ENCODE data around the gene CYB5A. TPM values are rescaled to one million over a fixed set of nuclear protein-coding genes. Genes with fewer than 3 reads are reported as not detected.
"Not testable (repeated sequence)": the region's sequence is repeated elsewhere in the genome, so short reads cannot be mapped to it uniquely, and the experiment has no call there.

CYB5A gene
- total RNA-seq, 1 experiment from 2014 or later = 192 TPM

DNA sequence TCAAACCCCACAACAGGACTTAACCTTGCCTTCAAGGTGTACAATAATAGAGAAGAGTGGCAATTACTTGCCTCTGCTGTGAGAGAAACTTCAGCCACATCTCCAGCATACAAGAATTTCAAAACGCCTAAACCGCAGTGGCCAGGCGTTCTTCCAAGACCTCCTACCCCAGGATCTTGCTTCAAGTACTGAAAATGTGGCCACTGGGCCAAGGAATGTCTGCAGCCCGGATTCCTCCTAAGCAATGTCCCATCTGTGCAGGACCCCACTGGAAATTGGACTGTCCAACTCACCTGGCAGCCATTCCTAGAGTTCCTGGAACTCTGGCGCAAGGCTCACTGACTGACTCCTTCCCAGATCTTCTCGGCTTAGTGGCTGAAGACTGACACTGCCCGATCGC lies 2.8 kb upstream of the CYB5A start:
- peak; percentile 83 for DNase-seq (ENCODE audit: low read depth)

DNA sequence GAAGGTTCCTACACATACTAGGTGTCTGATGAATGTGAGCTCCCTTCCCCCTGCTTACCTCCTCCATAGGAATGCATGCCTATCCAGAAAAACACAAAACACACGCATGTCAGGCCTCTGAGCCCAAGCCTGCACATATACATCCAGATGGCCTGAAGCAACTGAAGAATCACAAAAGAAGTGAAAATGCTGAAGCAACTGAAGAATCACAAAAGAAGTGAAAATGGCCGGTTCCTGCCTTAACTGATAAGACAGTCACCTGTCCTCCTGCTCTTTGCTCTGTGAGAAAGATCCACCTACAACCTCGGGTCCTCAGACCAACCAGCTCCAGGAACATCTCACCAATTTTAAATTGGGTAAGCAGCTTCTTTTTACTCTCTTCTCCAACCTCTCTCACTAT lies 1.2 kb upstream of the CYB5A start:
- not testable (repeated sequence) for DNase-seq (ENCODE audit: low read depth)

DNA sequence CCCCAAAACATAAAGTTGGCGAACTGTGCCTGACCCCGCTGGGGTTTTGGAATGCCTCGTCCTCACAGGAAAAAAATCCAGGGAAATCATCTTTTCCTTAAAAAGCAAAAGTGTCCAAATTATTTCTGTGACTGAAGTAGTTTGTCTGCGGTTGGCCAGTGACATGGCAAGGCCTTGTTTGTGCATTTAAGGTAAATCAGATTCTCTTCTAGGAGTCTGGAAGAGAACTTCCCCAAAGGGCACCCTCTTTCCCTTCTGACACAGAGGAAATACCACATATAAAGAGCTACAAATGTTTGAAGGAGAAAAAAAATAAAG lies 737 bp upstream of the CYB5A start:
- DNase-seq (ENCODE audit: low read depth) = no peak

DNA sequence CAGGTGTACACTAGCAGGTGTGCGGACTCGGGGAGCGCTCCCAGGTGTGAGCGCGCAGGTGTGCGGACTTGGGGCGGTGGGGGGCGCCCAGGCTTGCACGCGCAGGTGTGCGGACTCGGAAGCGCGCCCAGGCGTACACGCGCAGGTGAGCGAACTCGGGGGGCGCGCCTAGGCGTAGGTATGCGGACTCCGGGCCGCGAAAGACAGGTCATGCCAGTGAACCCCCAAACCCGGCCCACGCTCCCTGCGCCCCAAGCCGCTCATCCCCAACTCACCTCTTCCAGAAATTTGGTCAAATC lies 342 bp downstream of the CYB5A start:
- no peak for DNase-seq (ENCODE audit: low read depth)

DNA sequence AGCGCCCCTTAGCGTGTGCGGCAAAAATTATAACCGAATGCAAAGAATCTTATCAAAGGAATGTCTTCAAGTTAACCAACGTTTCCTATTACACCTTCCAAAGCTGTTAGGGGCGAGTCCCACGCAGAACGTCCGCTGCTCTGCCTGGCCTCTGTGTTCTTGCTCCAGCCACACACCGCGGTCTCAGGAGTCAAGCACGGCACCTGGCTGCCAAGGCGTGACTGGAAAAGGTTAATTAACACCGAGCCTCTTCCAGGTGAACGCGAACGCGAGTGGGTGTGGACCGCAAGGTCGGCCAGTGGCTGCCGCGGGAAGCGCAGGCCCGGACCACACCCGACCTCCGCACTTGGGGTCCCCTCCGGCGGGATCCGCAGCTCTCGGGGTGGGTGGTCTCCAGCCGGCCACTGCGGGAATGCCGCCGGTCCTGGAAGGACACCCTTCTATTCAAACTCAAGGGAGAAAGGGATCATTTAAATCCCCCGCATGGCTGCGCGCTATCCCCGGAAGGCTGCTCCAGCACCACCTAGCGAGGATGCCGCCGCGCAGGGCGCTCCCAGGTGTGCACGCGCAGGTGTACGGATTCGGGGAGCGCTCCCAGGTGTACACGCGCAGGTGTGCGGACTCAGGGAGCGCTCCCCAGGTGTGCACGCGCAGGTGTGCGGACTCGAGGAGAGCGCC lies 830 bp downstream of the CYB5A start:
- no peak for DNase-seq (ENCODE audit: low read depth)

DNA sequence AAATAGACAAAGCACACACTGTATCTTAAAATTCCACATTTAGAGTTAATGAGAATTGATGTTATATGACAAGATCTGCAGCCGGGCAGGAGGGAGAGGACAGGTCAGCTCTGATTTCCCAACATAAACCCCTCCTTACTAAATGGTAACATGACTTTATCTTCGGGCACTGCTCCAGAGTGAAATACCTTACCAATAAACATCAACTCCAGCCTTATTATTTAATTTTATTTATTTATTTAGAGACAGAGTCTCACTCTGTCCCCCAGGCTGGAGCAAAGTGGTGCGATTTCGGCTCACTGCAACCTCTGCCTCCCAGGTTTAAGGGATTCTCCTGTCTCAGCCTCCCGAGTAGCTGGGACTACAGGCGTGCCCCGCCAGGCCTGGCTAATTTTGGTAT lies 1.7 kb downstream of the CYB5A start:
- peak; percentile 16 for DNase-seq (ENCODE audit: low read depth)

DNA sequence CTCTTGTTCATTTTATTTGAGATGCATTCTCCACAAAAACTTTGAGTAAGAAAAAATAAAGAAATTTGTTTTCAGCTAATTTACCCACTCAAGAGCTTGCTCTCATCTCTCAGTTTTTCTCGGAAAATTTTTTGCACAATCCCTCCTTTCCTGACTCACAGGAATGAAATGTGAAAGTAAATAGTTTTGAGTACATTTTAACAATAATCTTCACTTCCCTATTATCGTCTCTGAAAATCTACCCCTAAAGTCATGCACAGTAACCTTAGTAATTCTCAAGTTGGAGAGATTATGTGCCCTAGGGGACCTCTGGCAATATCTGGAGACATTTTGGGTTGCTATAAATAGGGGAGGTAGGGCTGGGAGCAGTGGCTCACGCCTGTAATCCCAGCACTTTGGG lies 2.6 kb downstream of the CYB5A start:
- DNase-seq (ENCODE audit: low read depth) = peak; percentile 69

DNA sequence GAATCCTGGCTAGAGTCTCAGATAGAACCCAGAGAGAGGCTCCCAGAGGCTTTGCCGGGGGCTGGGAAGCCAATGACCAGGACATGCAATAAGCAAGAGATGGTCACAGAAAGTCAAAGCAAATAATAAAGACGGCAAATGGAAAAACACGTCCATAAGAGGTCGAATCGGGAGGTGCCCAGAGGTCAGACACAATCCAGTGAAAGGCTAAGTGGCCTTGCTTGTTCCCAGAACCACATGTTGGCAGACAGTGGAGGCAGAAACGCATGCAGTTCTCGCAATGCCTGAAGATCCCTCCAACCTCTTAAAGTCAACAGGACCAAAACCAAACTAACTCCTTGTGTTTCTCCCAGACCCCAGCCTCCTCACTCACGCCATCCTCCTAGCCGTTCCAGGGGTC lies 3.0 kb downstream of the CYB5A start:
- no peak for DNase-seq (ENCODE audit: low read depth)

DNA sequence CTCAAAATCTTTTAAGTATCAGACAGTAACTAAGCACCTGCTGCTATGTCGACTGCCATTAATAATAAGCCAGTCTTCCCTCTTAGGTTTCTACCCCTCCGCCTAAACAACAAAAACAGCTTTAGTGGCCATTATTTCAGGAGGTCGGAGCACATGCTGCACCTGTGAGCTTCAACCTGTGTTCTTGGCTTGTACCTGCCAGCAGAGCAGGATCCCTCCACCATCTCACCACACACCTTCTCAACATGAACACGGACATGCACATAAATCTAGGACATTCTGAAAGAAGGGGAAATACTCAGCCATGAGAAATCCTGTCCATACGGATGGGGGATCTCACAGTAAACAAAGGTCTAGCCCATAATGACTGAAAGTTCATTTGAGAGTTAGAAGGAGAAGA lies 3.7 kb downstream of the CYB5A start:
- DNase-seq (ENCODE audit: low read depth) = no peak

DNA sequence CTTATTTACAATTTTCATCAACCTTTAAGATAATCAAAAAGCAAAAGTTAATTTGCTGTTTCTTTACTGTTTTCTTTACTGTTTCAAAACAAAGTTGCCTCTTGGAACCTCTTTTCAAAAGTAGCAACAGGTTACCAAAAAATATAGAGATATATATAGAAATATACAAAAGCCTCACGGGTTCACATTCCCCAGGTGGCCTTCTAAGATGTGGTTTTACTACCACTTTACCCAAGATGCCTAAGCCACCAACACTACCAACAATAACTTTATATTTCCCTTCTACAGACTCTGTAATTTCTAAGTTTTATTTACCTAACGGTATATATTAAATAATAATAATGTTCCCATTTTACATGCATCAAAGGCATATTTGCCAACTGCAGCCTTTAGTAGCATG lies 4.9 kb downstream of the CYB5A start:
- no peak for DNase-seq (ENCODE audit: low read depth)

DNA sequence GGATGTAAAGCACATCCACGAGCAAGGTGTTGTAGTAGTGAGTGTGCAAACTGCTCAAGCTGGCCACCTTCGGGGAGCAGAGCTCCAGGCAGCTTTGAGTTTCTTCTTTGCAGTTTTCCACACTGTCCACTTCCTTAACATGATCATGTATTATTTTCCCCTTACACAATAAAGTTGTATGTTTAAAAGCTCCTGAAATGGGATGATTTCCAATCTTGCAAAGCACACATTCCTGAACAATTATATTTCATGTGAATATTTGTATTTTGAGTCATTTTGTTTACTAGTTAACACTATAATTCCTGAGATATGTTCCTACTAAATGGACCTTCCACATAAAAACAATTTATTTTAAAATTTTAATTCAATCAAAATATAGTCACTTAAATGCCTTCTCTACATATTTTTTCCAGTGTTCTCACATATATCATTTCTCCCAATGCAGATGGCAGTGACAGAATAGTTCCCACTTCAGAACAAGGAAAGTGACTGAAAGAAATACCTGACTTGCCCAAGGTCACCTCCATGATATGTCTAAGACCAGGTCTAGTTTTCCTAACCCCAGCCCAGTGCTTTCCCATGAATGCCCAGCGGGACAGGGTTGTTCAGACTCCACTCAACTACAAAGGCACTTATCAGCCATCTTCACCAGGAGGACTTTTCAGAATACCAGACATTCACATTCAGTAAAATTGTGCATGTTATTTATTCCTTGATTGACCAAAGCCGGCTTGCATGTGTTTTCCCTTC lies 5.5 kb downstream of the CYB5A start:
- peak; percentile 18 for DNase-seq (ENCODE audit: low read depth)

DNA sequence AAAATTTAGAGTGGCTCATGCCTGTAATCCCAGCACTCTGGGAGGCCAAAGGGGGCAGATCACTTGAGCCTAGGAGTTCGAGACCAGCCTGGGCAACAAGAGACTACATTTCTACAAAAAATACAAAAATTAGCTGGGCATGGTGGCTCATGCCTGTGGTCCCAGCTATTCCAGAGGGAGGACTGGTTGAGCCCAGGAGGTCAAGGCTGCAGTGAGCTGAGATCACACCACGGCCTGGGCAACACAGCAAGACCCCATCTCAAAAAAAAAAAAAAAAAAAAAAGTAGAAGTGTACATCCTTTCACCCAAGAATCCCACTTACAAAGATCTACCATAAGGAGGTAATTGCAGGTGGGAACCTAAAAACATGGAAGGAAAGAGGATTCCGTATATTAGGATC lies 6.2 kb downstream of the CYB5A start:
- not testable (repeated sequence) for DNase-seq (ENCODE audit: low read depth)

DNA sequence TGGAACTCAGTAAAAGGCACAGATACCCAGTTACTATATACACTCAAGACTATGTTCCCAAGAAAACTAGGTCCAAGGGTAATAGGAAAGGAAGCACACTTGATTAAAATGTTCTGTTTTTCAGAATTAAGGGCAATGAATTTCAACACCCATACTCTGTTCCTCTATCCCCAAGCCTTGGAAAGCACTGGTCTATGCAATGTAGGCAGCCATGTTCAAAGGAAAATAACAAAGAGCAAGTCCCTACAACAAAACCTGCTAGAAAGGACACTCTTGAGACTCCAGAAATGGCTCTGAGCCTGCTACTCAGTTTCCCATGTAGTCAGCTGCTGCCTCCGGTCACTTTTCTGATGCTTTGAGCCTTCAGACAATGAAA lies 6.8 kb downstream of the CYB5A start:
- DNase-seq (ENCODE audit: low read depth) = no peak

DNA sequence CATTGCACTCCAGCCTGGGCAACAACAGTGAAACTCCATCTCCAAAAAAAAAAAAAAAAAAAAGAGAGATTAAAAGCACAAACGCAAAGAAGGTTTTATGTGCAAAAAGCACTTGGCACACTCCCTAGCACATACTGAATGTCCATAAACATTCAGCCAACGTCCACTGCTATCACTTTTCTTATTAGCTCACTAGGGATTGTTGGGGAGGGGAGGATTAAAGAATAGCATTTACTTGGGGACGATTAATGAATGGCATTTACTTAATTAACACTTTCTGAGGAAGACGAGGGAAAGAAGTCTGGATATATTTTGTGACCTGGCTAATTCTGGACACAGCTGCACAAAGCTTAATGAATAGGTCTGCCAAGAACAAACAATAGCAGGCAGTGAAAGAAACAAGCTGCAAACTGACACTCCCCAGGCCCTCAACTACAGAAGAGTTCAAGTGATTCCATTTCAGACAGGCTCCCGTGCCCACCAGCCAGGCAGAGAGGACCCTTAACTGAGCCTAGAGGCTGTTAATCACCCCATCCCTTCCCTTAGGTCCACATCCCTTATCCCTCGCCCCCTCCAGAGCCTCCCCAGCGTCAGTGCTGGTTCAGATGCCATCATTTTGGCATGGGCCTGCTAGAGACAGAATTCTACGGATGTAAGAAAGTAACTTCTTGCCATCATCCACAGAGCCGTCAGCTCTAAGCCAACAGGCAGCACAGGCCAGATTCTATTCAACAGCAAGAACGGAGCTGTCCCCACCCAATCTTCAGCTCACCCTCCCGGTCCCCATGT lies 7.4 kb downstream of the CYB5A start:
- no peak for DNase-seq (ENCODE audit: low read depth)

DNA sequence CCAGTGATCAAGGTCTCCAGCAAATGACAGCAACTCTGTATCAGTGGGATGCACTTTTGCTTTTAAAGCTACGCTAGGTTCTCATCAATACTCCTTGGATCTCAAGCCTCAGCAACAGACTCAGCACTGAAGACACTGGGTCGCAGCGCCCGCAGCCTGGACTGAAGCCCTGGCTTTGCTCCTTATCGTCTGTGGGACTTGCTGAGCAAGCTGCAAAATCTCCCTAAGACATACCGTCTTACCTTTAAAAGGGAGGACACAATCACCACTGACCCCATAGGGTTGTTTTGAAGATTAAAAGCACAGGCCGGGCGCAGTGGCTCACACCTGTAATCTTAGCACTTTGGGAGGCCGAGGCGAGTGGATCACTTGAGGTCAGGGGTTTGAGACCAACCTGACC lies 8.1 kb downstream of the CYB5A start:
- no peak for DNase-seq (ENCODE audit: low read depth)

DNA sequence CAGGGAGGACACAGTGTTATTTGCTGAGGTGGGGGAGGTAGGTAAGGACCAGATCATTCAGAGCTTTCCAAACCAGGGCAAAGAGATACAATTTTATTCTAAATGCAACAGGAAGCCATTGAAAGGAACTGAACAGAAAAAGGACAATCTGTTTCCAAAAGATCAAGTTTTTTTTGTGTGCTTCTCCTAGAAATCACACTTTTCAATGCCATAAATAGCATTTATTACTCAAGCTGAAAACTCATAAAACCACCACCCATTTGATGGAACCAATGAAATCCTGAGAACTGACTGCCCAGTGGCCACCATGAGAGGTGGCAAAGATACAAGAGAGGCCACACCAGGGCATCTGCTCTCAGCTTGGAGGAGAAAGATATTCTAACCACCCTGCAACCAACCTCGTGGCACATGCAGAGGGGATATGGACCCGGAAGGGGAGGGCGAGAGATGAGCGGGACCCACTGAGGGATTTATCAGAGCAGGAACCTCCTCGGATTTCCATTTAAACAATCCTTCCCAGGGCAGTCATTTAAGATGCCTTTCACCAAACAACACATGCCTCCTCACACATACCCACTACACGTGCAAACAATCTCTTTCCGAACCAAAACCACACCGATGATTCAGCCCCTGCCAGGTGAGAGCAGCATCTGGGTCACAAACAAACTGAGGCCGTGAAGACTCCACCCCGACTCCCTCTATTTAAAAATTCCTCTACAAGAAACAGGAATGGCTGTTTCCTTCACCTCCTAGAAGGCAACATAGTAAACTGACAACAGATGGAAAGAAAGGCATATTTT lies 8.8 kb downstream of the CYB5A start:
- no peak for DNase-seq (ENCODE audit: low read depth)

DNA sequence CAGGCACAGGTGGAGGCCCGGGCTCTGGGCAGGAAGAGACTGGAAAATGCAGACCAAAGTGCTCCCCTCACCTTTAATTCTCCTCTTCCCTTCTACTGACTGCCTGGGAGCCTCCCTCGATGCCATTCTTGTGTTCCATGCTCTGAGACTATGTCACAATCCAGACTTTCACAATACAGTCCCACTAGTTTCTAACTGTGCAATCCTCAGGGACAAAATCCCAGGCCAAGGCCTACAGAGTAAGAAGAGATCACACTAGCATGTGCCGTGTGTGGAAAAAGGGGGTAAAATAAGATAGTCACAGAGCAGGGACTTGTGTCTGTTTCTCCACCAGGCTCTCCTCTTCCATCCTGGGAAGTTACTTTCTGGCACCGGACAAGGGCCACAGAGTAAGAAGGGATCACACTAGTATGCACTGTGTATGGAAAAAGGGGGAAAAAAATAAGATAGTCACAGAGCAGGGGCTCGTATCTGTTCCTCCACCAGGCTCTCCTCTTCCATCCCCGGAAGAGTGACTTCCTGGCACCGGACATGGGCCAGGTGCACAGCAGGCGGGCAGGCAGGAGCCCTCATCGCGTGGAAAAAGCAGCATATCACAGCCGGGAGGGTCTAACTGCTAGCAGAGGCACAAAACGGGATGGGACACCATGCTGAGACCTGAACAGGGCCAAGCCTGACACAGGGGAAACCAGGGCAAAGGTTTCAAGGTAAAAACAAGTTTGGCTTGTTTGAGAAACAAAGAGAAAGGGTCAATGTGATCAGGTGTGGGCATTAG lies 9.6 kb downstream of the CYB5A start:
- DNase-seq (ENCODE audit: low read depth) = no peak

DNA sequence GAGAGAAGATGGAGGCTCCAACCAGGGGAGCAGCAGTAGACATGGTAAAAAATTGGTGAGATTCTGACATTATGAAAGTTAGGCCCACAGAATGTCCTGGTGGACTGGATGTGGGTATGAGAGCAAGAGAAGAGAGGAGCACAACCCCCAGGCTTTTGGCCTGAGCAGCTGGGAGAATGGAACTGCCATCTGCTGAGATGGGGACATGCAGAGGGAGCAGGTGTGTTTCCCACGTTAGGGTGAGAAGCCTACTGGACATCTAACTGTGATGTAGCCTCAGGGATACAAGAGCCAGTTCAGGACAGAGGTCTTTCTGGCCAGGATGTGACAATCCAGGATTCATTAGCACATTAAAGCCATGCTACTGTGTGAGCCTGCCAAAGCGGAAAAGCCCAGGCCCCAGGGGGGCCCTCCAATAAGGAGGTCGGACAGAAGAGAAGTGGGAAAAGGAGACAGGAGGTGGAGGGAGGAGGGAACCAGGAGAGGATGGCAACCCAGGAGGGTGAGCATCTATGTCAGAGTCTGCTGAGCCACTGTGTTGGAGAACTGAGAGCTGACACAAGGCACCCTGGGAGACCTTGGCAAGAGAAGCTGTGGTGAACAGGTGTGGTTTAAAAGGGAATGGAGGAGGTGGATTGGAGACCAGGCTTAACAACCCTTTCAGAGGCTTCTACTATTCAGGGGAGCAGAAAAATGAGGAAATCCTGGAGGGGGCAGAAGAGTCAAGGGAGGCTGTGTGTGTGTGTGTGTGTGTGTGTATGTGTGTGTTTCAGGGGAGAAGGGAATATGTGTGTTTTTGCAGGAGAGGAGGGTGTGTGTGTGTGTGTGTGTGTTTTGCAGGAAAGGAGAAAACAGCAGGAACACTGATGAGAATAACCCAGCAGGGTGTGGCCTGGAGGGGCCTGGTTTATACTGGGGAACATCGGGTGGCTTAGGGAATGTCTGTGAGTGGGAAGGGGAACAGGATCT lies 10.5 kb downstream of the CYB5A start:
- DNase-seq (ENCODE audit: low read depth) = no peak

DNA sequence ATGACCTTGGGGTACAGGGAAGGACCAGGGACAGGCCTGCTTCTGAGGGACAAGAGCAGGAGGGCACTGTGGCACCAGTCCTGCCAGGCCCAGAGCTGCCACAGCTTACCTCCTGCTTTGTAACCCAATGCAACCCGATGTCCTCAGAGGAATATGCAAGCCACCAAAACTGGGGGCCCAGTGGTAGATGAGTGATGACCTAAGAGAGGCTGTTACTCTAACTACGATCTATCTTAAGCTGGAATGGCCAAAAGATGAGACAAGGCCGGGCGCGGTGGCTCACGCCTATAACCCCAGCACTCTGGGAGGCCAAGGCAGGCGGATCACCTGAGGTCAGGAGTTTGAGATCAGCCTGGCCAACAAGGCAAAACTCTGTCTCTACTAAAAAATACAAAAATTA lies 12.8 kb downstream of the CYB5A start:
- no peak for DNase-seq (ENCODE audit: low read depth)

DNA sequence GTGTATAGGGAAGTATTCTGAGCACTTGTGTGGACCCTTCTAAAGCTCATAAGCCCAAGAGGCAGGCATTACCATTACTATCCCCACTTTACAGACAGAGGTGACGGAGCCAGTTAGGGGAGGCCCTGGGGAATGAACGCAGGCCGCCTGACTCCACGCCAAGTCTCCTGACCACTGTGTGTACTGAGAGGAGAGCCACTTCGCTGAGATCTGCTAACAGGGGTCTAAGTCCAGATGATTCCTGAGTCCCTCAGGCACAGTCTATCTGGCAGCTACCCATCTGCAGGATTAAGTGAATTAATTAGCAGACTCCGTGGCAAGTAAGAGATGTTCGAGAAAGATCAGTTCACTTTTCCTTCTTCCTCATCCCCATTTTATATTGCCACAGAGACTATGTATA lies 13.7 kb downstream of the CYB5A start:
- DNase-seq (ENCODE audit: low read depth) = no peak

DNA sequence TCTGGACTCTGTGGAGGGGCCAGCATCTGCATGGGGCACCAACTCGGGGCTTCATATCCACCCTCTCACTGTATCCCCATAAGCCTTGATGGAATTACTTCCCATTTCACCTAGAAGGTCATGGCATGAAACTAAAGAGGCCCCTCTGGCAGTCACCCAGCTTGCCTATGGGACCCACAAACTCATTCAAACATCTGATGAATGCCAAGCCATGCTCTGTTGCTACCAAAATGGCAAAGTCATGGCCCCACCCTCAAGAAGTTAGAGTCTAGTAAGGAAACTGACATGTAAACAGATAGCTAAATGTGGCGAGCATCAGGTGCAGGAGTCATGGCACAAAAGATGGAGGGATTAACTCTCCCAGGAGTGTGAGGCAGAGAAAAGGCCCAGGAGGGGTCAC lies 14.5 kb downstream of the CYB5A start:
- no peak for DNase-seq (ENCODE audit: low read depth)

All from M059J (cell line).